Chondrocyte (in vitro differentiated cells): ENCODE measurements around the gene SPTB. TPM values are rescaled to one million over a fixed set of nuclear protein-coding genes. Genes with fewer than 3 reads are reported as not detected.

ENCODE experiments used
- DNase-seq: peaks from one replicate; pipeline ENCODE4 v3.0.0; 2021; ENCODE audit warnings: mixed read lengths, low spot score
- H3K27ac Mint-ChIP-seq: one replicate; pipeline ENCODE4 v1.8.0; 2021; ENCODE audit warnings: mild to moderate bottlenecking, moderate library complexity, mixed read lengths; ENCODE audit not compliant: unreplicated experiment
- H3K27me3 Mint-ChIP-seq: 2 replicates; pipeline ENCODE4 v1.8.0; 2021; ENCODE audit warnings: low read depth, mixed read lengths
- H3K36me3 Mint-ChIP-seq: 2 replicates; pipeline ENCODE4 v1.8.0; 2021; ENCODE audit warnings: low read depth, mixed read lengths
- H3K4me1 Mint-ChIP-seq: 2 replicates; pipeline ENCODE4 v1.8.0; 2021; ENCODE audit warnings: low read depth, mild to moderate bottlenecking, mixed read lengths
- H3K4me3 Mint-ChIP-seq: one replicate; pipeline ENCODE4 v1.8.0; 2021; ENCODE audit warnings: mild to moderate bottlenecking, moderate library complexity, mixed read lengths; ENCODE audit not compliant: unreplicated experiment
- H3K9me3 Mint-ChIP-seq: 2 replicates; pipeline ENCODE4 v1.8.0; 2021; ENCODE audit warnings: low read depth, mixed read lengths
- total RNA-seq: library from RNA; stranded (reverse); gene quantifications from 3 replicates; pipeline ENCODE4 v1.2.1, GENCODE V29; 2021
- TF ChIP-seq, protein P1 (sequence below): fragments of 200-600 bp; sonication (generic); IDR thresholded peaks from 2 replicates; pipeline ENCODE4 v1.5.0; 2021; ENCODE audit warnings: antibody characterized with exemption, mild to moderate bottlenecking, moderate library complexity

SPTB gene
- total RNA-seq, 1 donor from 2014 or later: 7.2 TPM

DNA sequence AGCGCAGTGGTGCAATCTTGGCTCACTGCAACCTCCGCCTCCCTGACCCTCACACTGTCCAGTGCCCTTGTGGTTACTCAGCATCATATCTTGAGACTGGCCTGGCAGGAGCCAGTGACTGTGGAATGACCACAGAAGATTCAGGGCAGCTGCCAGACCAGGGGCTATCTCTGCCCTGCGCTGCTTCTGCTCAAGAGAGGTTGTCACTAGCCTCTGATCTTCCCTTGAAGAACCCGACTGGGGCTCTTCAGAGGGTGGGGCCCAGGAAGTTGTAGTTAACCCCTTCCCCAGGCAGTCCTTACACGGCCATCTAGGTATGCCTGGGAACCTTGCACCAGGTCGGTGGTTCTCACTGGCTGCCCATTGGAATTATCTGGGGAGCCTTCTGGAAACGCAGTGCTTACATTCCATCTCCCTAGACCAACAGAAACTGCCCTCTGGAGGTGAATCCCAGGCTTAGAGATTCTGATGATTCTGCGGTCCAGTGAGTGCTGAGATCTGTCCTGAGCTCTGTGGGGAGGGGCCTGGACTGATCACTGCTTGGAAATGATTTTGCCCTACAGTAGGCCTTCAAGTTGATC lies 134.1 kb downstream of the SPTB start:
- peak overlapping the region; percentile 76 for H3K27ac Mint-ChIP-seq
- peaks cover 47% of the 10 kb centered on the region for H3K36me3 Mint-ChIP-seq
- no peaks in the 10 kb centered on the region for H3K9me3 Mint-ChIP-seq
- TF ChIP-seq, protein P1, sequence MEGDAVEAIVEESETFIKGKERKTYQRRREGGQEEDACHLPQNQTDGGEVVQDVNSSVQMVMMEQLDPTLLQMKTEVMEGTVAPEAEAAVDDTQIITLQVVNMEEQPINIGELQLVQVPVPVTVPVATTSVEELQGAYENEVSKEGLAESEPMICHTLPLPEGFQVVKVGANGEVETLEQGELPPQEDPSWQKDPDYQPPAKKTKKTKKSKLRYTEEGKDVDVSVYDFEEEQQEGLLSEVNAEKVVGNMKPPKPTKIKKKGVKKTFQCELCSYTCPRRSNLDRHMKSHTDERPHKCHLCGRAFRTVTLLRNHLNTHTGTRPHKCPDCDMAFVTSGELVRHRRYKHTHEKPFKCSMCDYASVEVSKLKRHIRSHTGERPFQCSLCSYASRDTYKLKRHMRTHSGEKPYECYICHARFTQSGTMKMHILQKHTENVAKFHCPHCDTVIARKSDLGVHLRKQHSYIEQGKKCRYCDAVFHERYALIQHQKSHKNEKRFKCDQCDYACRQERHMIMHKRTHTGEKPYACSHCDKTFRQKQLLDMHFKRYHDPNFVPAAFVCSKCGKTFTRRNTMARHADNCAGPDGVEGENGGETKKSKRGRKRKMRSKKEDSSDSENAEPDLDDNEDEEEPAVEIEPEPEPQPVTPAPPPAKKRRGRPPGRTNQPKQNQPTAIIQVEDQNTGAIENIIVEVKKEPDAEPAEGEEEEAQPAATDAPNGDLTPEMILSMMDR: peak; percentile 61
- H3K4me3 Mint-ChIP-seq: no peak overlapping the region
- peaks cover 28% of the 10 kb centered on the region for H3K4me1 Mint-ChIP-seq
- H3K27me3 Mint-ChIP-seq: no peaks in the 10 kb centered on the region
- DNase-seq: no peak

- peaks cover 58% of the 10 kb centered on the region for H3K36me3 Mint-ChIP-seq
- no peak overlapping the region for H3K4me3 Mint-ChIP-seq
- no peaks in the 10 kb centered on the region for H3K9me3 Mint-ChIP-seq
- peaks cover 28% of the 10 kb centered on the region for H3K4me1 Mint-ChIP-seq
- DNase-seq: no peak
- H3K27ac Mint-ChIP-seq: no peak overlapping the region
- TF ChIP-seq, protein P1: no peak
- H3K27me3 Mint-ChIP-seq: no peaks in the 10 kb centered on the region
Observed at GRCh38 chr14:64743061-64743460, 136.6 kb downstream of the SPTB start.

DNA sequence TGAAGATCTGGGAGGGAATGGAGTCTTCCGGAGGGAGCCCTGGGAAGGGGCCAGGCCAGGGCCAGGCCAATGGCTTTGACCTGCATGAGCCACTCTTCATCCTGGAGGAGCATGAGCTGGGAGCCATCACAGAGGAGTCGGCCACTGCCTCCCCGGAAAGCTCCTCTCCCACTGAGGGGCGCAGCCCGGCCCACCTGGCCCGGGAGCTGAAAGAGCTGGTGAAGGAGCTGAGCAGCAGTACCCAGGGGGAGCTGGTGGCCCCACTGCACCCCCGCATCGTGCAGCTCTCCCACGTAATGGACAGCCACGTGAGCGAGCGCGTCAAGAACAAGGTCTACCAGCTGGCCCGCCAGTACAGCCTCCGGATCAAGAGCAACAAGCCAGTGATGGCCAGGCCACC lies 137.7 kb downstream of the SPTB start:
- TF ChIP-seq, protein P1: no peak
- peaks cover 28% of the 10 kb centered on the region for H3K4me1 Mint-ChIP-seq
- DNase-seq: no peak
- H3K27ac Mint-ChIP-seq: peak overlapping the region; percentile 32
- no peaks in the 10 kb centered on the region for H3K27me3 Mint-ChIP-seq
- H3K36me3 Mint-ChIP-seq: peaks cover 53% of the 10 kb centered on the region
- no peak overlapping the region for H3K4me3 Mint-ChIP-seq
- H3K9me3 Mint-ChIP-seq: no peaks in the 10 kb centered on the region

GRCh38 chr14:64741200-64741599 lies 138.5 kb downstream of the SPTB start:
- Mint-ChIP-seq H3K27me3 (no peaks in the 10 kb centered on the region), H3K27ac (no peak overlapping the region), H3K36me3 (peaks cover 48% of the 10 kb centered on the region), H3K4me1 (peaks cover 21% of the 10 kb centered on the region), H3K4me3 (no peak overlapping the region), H3K9me3 (no peaks in the 10 kb centered on the region)
- DNase-seq: no peak
- TF ChIP-seq, protein P1: no peak

- Mint-ChIP-seq H3K36me3 (peaks cover 45% of the 10 kb centered on the region), H3K4me1 (peaks cover 15% of the 10 kb centered on the region), H3K4me3 (no peak overlapping the region), H3K27me3 (no peaks in the 10 kb centered on the region), H3K27ac (no peak overlapping the region), H3K9me3 (no peaks in the 10 kb centered on the region)
- TF ChIP-seq, protein P1: no peak
- DNase-seq: no peak
Observed at GRCh38 chr14:64738281-64738804, 141.4 kb downstream of the SPTB start.
